GM18909 (cell line): ENCODE measurements around the gene UGT2A1.

Experiments
- ATAC-seq: cut with Tn5 transposase; IDR thresholded peaks from one replicate; pipeline ENCODE4 v1.9.1; 2021; ENCODE audit warnings: mild to moderate bottlenecking; ENCODE audit not compliant: unreplicated experiment, poor library complexity

Gene UGT2A1

GRCh38 chr4:69594382-69594781 lies 58.7 kb downstream of the UGT2A1 start:
- no peak for ATAC-seq

- ATAC-seq = no peak
Measured at GRCh38 chr4:69591364-69591763, 61.7 kb downstream of the UGT2A1 start.

- no peak for ATAC-seq
Measured at GRCh38 chr4:69589884-69590283, 63.2 kb downstream of the UGT2A1 start.

GRCh38 chr4:69584135-69584534 lies 68.9 kb downstream of the UGT2A1 start:
- no peak for ATAC-seq

- no peak for ATAC-seq
Measured at GRCh38 chr4:69583543-69583942, 69.5 kb downstream of the UGT2A1 start.

GRCh38 chr4:69577245-69577644 lies 75.8 kb downstream of the UGT2A1 start:
- no peak for ATAC-seq

- no peak for ATAC-seq
Measured at GRCh38 chr4:69576251-69576877, 76.7 kb downstream of the UGT2A1 start.

GRCh38 chr4:69568787-69569186 lies 84.3 kb downstream of the UGT2A1 start:
- ATAC-seq = no peak

- no peak for ATAC-seq
Measured at GRCh38 chr4:69563424-69563823, 89.6 kb downstream of the UGT2A1 start.

GRCh38 chr4:69549651-69550050 lies 103.4 kb downstream of the UGT2A1 start:
- no peak for ATAC-seq

- ATAC-seq = no peak
Measured at GRCh38 chr4:69546134-69546765, 106.8 kb downstream of the UGT2A1 start.
